PFSK-1 (cell line): ENCODE results near the gene CEP128.

Source experiments
- FOXP2 ChIP-seq: optimal IDR thresholded peaks from 2 replicates; pipeline ENCODE3; 2011; ENCODE audit warnings: borderline replicate concordance, control low read depth, inconsistent platforms; ENCODE audit not compliant: insufficient read depth; ENCODE audit errors: extremely low read length, extremely low read depth
- POLR2AphosphoS5 ChIP-seq: IDR thresholded peaks from 2 replicates; pipeline ENCODE4 v1.6.1; 2012; ENCODE audit warnings: low read depth, mild to moderate bottlenecking, control low read depth, low read length, moderate library complexity
- REST ChIP-seq, 2 experiments: IDR thresholded peaks; 2 replicates each; pipeline versions ENCODE4 v1.6.1 to v1.8.0; 2011 to 2012; ENCODE audit warnings: low read depth in 2 of 2, low read length in 2 of 2, control low read depth in 1 of 2, inconsistent platforms in 1 of 2, mild to moderate bottlenecking in 1 of 2, moderate library complexity in 1 of 2; ENCODE audit not compliant: insufficient read depth in 1 of 2
- SIN3A ChIP-seq: IDR thresholded peaks from 2 replicates; pipeline ENCODE4 v1.6.1; 2012; ENCODE audit warnings: mild to moderate bottlenecking, low read length, moderate library complexity, borderline replicate concordance; ENCODE audit not compliant: insufficient read depth
- TAF1 ChIP-seq: IDR thresholded peaks from 2 replicates; pipeline ENCODE4 v1.6.1; 2012; ENCODE audit warnings: low read length, control low read depth, borderline replicate concordance; ENCODE audit not compliant: insufficient read depth

CEP128 gene

DNA sequence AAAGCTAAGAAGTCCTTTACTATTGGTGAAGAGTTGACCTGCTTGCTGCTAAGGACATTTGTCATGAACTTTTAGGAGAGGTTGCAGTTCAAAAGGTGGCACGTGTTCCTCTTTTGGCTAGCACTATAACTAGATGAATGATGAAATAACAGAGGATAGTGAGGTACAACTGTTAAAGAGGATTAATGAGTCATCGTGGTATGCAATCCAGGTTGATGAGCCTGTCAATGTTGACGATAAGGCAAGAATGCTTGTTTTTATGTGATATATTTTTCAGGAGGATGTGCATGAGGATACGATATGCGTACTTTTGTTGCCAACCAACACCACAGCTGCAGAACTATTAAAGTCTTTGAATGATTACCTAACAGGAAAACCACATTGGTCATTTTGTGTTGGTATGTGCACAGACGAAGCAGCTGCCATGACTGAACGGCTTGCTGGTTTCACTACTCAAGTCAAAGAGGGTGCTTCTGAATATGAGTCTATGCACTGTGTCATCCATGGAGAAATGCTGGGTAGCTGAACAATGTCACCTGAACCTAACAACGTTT, 10.6 kb downstream of the CEP128 start:
- TF ChIP-seq FOXP2, result no peak
- no peak for TF ChIP-seq TAF1
- TF ChIP-seq REST (IDR thresholded peaks at IDR 0.05; ENCODE audit: insufficient read depth in 1 of 2, low read depth in 2 of 2, low read length in 2 of 2), result no peak
- no peak for TF ChIP-seq POLR2AphosphoS5

- TF ChIP-seq TAF1, result no peak
- no peak for TF ChIP-seq FOXP2
Measured at GRCh38 chr14:80930095-80930494, 11.4 kb downstream of the CEP128 start.

DNA sequence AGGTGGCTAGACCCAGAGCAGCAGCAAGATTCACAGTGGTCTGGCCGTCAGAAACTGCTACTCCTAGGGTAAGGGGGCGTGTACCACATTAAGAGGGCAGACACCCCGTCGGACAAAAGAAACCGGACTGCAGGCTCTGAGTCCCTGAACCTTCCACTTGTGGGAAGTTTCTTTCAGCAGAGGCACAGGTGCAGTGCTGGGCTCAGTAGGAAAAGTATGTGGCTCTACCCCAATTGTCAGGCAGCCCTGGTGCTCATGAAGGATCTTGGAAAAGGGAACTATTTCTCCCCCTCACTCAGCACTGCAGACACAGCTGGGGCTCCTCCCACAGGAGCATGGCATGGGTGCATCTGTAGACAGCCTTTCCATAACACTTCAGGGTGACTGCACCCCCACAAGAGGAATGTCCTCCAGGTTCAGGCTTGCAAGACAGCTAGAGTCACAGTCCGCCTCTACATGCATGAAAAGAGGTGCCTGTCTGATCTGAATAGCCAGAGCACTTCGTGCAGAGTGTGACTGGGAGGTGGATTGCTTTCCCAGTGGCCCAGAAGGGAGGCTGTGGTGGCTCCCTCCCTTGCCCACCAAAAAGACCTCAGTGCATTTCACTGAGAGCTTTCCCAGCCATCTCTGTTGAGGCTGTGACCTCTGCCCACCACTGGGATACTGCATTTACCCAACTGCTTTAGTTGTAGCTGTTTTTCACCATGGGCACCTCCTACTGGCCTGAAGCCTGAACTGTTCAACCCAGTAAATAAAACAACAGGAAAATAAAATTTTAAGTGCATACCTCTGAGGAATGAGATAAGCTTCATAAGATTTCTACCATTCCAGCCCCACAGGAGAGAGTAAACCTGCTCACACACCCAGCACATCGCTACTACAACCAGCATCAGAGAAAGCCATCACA, 14.2 kb downstream of the CEP128 start:
- no peak for TF ChIP-seq POLR2AphosphoS5
- no peak for TF ChIP-seq SIN3A
- TF ChIP-seq TAF1, result no peak
- no peak for TF ChIP-seq REST (IDR thresholded peaks at IDR 0.05; ENCODE audit: insufficient read depth in 1 of 2, low read depth in 2 of 2, low read length in 2 of 2)
- TF ChIP-seq FOXP2, result no peak

DNA sequence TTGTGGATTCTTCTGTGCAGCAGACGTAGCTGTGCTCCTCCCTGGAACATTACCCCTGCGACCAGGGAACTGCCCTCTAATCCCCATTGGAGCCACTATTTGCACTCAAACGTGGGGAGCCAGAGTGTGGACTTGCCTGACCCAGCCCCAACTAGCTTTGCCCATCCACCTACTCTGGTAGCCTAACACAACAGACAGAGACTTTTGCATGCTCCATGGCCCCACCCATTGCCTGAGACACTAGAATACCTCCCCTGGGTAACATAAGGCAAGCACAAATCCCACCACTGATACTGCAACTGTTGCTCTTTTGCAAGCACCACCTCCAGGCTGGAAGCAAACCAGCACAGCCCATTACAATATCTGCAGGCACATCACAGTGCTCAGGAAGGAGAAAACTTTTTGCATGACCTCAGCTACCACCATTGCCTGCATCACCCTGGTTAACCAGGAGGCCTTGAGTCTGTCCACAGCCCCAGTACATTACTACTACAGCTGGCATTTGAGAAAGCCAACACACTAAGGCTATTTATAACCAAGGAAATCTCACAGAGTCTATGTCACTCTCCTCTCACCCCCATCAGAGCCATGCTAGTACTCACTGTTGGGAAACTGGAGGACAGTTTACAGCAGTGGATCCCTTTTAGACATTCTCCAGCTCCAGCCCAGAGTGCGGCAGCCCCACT, 15.0 kb downstream of the CEP128 start:
- TF ChIP-seq SIN3A (no peak), REST (IDR thresholded peaks at IDR 0.05; ENCODE audit: insufficient read depth in 1 of 2, low read depth in 2 of 2, low read length in 2 of 2) (no peak), TAF1 (no peak), POLR2AphosphoS5 (no peak), FOXP2 (no peak)

DNA sequence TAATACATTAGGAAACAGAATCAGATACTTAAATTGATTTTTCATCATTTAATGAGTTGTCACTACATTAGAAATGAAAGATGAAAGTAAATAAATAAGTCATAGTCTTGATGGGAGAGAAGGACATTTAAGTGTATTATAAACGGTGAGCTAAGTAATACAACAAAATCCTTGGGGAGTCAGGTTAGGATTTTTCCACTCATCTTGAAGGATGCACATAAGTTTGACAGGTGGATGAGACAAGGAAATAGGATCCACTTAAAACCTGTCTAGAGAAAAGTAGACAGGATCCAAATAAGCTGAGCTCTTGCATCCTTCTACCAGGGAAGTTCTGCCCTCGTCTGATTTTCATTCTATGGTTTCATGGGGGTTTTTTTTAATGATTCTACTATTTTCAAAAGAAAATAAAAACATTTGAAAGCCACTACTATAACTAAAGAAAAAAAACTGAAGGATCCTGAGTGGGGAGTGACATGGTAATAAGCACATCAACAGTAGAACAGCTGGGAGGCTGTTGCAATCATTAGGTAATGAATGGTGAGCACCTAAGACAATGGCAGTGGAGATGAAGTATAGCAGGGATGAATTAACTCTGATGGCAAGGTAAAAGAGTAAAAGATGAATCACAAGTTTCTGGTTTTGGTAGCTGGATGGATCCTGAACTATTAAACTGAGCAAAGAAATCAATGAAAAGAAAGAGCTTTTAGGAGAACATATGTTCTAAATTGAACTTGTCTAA, 17.0 kb downstream of the CEP128 start:
- TF ChIP-seq SIN3A, result no peak
- no peak for TF ChIP-seq FOXP2
- no peak for TF ChIP-seq TAF1
- TF ChIP-seq POLR2AphosphoS5, result no peak
- TF ChIP-seq REST (IDR thresholded peaks at IDR 0.05; ENCODE audit: insufficient read depth in 1 of 2, low read depth in 2 of 2, low read length in 2 of 2), result no peak
